GM18951 (cell line): ENCODE measurements around the gene PACRG.

ENCODE experiments used
- POLR2A ChIP-seq: IDR thresholded peaks from 4 replicates; pipeline ENCODE4 v1.6.1; 2011; ENCODE audit warnings: mild to moderate bottlenecking; ENCODE audit not compliant: insufficient read length, insufficient read depth; ENCODE audit errors: extremely low read depth
- in situ Hi-C: fragments of 300-500 bp; cut with MboI; formaldehyde crosslinking; loops from one replicate; pipeline ENCODE4 v1.12.0; 2022; ENCODE audit warnings: low sequenced_read_pairs, mixed read lengths, inconsistent platforms; ENCODE audit not compliant: unreplicated experiment

The PACRG gene

GRCh38 chr6:163014736-163015135, 287.0 kb downstream of the PACRG start:
- in situ Hi-C loops: no loop called here
- no peak for TF ChIP-seq POLR2A

DNA sequence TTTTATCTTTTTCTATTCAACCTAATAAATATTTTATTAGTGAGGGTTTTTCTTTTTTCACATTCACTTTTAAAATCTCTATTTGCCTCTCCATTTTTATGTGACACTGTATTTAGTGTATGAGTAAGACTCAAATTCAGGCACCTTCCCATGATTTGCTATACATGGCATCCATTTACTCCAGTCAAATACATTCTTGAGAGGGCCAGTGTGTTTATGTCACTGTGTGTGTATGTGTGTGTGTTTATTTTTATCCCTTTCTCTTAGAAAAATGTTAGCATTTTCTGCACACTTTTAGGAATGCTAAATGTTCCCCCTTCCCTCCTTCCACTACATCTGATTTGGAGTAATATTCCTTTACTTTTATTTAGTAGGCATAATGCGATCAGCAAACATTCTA, 290.0 kb downstream of the PACRG start:
- no peak for TF ChIP-seq POLR2A
- in situ Hi-C loops: no loop called here

DNA sequence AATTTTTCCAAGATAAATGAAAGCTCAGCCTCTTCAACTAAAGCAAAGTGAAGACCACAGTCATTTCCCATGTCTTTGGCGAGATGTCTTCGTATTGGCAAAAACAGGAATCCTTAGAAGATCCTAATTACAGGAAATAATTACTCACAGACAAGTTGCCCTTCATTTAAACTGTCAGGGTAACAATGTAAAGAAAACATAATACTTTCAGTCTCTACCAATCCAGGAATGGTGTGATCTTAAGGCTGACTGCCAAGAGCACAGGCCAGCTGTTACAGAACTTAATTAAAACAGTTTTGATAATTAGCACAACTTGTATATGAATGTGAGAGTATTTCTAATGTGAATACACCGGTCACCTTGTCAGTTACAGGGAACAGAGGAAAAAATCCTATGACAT, 292.2 kb downstream of the PACRG start:
- TF ChIP-seq POLR2A: no peak

DNA sequence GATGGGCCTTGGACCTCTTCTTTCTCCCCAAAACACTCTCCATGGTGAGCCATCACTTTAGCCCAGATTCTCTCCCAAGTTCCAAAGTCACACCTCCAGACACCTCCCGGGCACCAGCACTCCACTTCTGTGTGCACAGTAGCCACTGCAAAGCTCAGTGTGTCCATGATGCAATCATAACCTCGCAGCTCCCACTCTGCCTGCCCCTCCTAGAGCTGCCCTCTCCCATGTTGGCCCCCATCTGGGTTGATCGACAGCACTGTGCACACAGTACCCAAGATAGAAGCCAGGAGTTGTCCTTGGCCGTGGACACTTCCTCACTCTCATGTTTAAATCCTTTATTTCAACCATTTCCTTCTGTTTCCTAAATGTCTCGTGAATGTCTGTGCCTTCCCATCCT, 293.3 kb downstream of the PACRG start:
- in situ Hi-C loops: no loop called here

More for the DNA sequence above, 292.2 kb downstream of the PACRG start:
- in situ Hi-C loops: no loop called here

DNA sequence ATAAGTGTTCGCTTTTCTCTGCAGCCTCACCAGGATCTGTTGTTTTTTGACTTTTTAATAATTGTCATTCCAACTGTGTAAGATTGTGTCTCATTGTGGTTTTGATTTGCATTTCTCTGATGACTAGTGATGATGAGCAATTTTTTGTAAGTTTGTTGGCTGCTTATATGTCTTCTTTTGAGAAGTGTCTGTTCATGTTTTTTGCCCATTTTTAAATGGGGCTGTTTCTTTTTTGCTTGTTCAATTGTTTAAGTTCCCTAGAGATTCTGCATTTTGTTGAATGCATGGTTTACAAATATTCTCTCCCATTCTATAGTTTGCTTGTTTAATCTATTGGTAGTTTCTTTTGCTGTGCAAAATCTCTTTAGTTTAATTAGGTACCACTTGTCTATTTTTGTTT, 295.9 kb downstream of the PACRG start:
- in situ Hi-C loops: no loop called here
- no peak for TF ChIP-seq POLR2A

More for the DNA sequence above, 293.3 kb downstream of the PACRG start:
- no peak for TF ChIP-seq POLR2A

GRCh38 chr6:163026893-163027292, 299.1 kb downstream of the PACRG start:
- TF ChIP-seq POLR2A: no peak
- in situ Hi-C loops: no loop called here

DNA sequence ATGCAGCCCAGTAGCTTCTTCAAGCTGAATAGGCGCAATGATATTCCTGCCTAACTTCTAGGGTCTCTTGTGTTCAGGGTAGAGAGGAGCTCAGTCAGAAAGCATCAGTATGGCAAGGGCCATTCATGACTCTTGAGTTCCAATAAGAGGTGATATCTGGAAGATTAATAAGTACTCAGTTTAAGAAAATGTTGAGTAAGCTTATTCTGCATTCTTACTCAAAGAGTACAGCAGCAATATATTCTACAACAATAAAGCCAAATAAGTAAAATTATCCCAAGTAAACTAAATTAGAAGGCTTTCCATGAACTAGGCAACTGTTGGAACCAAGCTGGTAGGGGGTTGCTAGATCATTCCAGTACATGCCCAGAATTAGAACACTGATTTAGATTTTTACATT, 303.2 kb downstream of the PACRG start:
- in situ Hi-C loops: no loop called here
- TF ChIP-seq POLR2A: no peak

DNA sequence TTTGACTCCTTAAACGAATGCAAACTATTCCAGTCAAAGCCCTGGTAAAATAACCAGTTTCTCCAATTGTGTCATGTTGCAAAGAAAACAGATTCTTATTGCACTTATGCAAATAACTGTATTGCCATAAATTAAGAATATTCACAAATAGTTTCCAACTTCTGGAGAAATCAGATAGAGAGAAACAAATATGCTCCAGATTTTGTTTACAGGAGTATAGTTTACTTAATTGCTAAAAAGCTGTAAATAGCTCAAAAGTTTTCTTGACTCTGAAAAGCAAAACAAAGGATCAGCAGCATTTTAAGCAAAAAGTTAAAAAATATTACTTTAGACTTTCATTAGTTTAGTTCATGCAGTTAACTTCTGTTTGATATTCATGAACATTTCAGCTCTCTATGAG, 304.2 kb downstream of the PACRG start:
- no peak for TF ChIP-seq POLR2A
- in situ Hi-C loops: no loop called here

- in situ Hi-C loops: no loop called here
- no peak for TF ChIP-seq POLR2A
Observed at GRCh38 chr6:163036160-163036645, 308.4 kb downstream of the PACRG start.

DNA sequence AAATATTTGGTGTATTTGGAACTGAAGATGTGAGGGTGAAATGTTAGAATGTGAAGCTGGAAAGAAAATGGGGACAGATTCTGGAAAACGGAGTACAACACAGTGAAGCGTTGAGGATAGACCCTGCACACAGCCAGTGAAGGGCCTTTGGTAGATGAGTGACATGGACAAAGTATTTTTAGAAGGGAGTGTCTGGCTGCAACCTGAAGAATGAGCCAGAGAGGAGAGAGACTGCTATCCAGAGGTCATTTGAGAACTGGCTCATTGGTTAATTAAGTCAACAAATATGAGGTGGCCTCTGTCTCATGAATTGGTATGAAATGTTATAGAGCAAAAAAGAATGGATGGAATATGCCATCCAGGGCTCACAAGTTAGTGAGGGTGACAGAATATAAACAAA, 310.5 kb downstream of the PACRG start:
- TF ChIP-seq POLR2A: no peak
- in situ Hi-C loops: no loop called here

DNA sequence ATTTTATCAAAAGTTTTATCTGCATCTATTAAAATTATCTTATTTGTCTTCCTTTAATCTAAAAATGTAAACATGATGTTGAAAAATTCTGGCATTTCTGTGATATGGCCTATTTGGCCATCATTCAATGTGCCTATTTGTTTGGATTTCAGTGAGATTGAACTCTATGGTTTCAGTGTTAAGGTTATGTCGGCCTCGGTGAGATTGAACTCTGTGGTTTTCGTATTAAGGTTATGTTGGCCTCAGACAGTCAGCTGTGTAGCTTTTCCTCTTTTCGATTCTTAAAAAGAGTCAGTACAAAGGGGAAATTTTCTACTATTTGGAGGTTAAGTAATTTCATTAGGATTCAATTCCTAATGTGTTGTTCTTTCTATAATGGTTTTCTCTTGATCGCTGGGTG, 320.6 kb downstream of the PACRG start:
- in situ Hi-C loops: no loop called here
- TF ChIP-seq POLR2A: no peak

DNA sequence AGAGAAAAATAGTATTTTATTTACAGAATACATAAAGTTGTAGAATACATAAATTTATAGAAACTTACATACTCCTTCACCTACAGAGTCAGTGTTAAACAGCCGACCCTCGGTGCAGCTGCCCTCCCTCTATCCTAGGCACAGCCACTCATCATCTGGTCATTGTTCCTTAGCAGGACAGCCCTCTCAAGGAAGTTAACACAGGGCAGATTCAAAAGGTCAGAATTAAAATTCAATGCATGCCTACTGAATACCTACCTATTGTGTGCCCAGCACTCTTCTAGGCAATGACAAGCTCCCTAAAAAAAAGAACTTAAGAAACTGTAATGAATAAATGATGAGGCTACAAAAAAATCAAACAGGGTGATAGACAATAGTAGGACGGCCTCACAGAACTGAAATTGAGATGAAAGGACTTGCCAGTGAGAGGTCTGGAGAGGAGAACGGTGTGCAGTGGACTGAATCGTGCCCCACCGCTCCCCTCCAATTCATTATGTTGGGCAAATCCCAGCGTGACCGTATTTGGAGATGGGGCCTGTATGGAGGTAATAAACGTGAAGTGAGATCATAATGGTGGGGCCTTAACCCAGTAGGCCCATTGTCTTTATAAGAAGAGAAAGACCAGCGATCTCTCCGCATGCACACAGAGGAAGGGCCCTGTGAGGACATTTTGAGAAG, 326.0 kb downstream of the PACRG start:
- TF ChIP-seq POLR2A: no peak
- in situ Hi-C loops: no loop called here

DNA sequence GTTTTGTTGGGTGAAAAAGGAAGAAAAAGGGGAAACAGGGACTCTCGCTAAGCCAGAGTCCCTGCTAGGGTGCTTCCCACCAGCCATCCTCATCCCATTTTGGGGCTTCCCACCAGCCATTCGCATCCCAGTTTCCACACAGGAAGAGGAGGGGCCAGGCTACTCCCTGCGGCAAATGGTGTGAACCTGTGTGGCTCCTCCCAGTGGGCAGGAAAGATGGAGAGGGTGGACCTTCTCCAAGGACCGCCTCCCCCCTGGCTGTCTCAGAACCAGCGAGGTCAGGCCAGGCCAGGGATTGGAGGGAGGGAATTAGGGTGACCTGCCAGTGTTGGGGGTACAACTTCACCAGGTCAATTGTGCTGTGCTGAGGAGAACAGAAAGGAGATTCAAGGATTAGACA, 326.9 kb downstream of the PACRG start:
- in situ Hi-C loops: no loop called here
- TF ChIP-seq POLR2A: no peak

- in situ Hi-C loops: no loop called here
- no peak for TF ChIP-seq POLR2A
Observed at GRCh38 chr6:163057260-163057659, 329.5 kb downstream of the PACRG start.

DNA sequence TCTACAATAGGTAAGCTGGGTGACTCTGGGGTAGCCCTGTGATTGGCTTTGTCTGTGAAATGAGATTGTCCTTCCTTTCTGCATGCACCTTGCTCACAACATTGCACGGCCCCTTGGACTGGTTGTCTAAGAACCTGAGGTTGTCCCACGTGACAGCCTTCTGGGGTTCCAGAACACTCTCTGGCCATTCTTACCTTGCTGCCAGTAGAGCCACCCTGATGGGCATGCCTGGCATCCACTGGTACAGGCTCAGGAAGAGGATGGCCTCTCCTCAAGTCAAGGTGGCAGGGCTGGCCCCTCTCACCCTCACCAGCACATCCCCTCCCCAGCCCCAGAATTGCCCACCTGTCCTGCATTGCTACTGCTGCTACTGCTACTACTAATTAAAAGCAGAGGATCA, 335.0 kb downstream of the PACRG start:
- in situ Hi-C loops: no loop called here

GRCh38 chr6:163063561-163063960, 335.8 kb downstream of the PACRG start:
- no peak for TF ChIP-seq POLR2A
- in situ Hi-C loops: no loop called here

More for the DNA sequence above, 335.0 kb downstream of the PACRG start:
- no peak for TF ChIP-seq POLR2A
